Measurements from ENCODE around the gene TMED8.

TMED8 gene

GRCh38 chr14:77313371-77313770 lies 63.5 kb downstream of the TMED8 start:
- no peak for DNase-seq (ENCODE audit: low read depth)
- no peak overlapping the region for H3K4me3 ChIP-seq (ENCODE audit: control insufficient read depth, low read depth, low read length)
- TF ChIP-seq, protein P1, sequence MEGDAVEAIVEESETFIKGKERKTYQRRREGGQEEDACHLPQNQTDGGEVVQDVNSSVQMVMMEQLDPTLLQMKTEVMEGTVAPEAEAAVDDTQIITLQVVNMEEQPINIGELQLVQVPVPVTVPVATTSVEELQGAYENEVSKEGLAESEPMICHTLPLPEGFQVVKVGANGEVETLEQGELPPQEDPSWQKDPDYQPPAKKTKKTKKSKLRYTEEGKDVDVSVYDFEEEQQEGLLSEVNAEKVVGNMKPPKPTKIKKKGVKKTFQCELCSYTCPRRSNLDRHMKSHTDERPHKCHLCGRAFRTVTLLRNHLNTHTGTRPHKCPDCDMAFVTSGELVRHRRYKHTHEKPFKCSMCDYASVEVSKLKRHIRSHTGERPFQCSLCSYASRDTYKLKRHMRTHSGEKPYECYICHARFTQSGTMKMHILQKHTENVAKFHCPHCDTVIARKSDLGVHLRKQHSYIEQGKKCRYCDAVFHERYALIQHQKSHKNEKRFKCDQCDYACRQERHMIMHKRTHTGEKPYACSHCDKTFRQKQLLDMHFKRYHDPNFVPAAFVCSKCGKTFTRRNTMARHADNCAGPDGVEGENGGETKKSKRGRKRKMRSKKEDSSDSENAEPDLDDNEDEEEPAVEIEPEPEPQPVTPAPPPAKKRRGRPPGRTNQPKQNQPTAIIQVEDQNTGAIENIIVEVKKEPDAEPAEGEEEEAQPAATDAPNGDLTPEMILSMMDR (IDR thresholded peaks at IDR 0.05; ENCODE audit: control insufficient read depth, insufficient read depth, low read depth, low read length, missing control alignments), result no peak

- DNase-seq (ENCODE audit: low read depth), result no peak
- TF ChIP-seq, protein P1 (IDR thresholded peaks at IDR 0.05; ENCODE audit: control insufficient read depth, insufficient read depth, low read depth, low read length, missing control alignments), result no peak
These were observed 65.7 kb downstream of the TMED8 start for GRCh38 chr14:77311217-77311616.

DNA sequence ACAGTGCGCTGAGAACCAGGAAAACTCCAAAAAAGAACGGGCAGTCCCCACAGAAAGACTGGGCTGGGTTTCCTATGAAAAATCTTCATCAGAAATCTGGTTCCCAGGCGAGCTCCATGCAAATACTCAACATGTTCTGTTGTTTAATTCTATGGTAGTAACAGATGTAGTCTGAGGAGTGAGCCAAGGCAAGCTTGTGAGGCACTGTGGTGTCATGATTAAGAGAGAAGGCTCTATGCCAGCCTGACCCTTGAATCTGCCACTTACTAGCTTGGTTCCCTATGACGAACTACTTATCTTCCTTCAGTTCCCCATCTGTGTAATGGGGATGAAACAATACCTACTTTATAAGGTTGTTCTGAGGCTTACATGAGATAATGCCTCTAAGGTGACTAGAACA lies 66.9 kb downstream of the TMED8 start:
- TF ChIP-seq, protein P1 (IDR thresholded peaks at IDR 0.05; ENCODE audit: control insufficient read depth, insufficient read depth, low read depth, low read length, missing control alignments), result no peak
- no peak for DNase-seq (ENCODE audit: low read depth)
- no peak overlapping the region for H3K4me3 ChIP-seq (ENCODE audit: control insufficient read depth, low read depth, low read length)

More at GRCh38 chr14:77311217-77311616, 65.7 kb downstream of the TMED8 start:
- no peak overlapping the region for H3K4me3 ChIP-seq (ENCODE audit: control insufficient read depth, low read depth, low read length)

GRCh38 chr14:77309131-77309530 lies 67.8 kb downstream of the TMED8 start:
- TF ChIP-seq, protein P1 (IDR thresholded peaks at IDR 0.05; ENCODE audit: control insufficient read depth, insufficient read depth, low read depth, low read length, missing control alignments), result no peak
- DNase-seq (ENCODE audit: low read depth), result no peak
- no peak overlapping the region for H3K4me3 ChIP-seq (ENCODE audit: control insufficient read depth, low read depth, low read length)

DNA sequence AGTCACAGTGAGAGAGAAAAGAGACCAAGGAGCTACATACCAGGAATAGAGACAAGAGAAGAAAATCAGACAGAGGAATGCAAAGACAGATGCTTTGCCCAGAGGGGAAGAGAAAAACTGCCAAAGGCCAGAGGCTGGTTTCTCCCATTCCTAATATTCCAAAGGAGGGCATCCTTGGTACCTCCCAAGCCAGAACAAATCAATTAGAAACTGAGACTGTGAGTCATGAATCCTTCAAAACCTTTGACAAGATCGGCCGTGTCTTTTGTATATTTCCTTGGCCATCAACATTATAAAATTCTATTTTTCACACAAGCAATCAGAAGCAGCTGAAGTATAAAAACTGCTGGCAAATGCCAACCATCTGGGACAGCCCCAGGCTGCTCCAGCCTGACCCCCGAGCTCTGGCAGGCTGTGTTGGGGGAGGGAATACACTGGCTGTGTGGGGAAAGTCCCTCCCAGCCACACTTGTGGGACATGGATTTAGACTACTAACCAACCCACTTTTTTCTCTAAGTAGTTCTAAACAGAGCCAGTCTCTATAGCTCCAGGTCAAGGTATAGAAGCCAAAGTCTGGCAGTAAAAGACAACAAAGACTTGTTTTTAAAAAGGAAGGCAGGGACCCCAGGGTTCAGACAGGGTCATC lies 69.9 kb downstream of the TMED8 start:
- no peak for DNase-seq (ENCODE audit: low read depth)
- H3K4me3 ChIP-seq (ENCODE audit: control insufficient read depth, low read depth, low read length), result no peak overlapping the region
- TF ChIP-seq, protein P1 (IDR thresholded peaks at IDR 0.05; ENCODE audit: control insufficient read depth, insufficient read depth, low read depth, low read length, missing control alignments), result no peak

GRCh38 chr14:77306416-77306815 lies 70.5 kb downstream of the TMED8 start:
- no peak for DNase-seq (ENCODE audit: low read depth)
- TF ChIP-seq, protein P1 (IDR thresholded peaks at IDR 0.05; ENCODE audit: control insufficient read depth, insufficient read depth, low read depth, low read length, missing control alignments), result no peak
- no peak overlapping the region for H3K4me3 ChIP-seq (ENCODE audit: control insufficient read depth, low read depth, low read length)
